SK-N-SH treated with all-trans-retinoic acid at 6 μM for 48 hours (cell line): ENCODE results near the gene COX7A2L.
A peak's percentile ranks its signal among the peaks of the same experiment; 100 is the strongest.

Experiments
- ATAC-seq: fragments of 200-7000 bp; cut with Tn5 transposase; 3 replicates; pipeline ENCODE4 v1.9.1; 2020; ENCODE audit warnings: mild to moderate bottlenecking, moderate library complexity
- ARNTL ChIP-seq: fragments of 450-650 bp; formaldehyde crosslinking; IDR thresholded peaks from 2 replicates; pipeline ENCODE4 v1.5.0; 2020; ENCODE audit warnings: low read depth, mild to moderate bottlenecking, moderate library complexity, borderline replicate concordance
- BACH2 ChIP-seq: fragments of 250-450 bp; sonication (Bioruptor Pico); IDR thresholded peaks from 2 replicates; pipeline ENCODE4 v1.9.0; 2021; ENCODE audit warnings: mild to moderate bottlenecking, borderline replicate concordance
- CSDC2 ChIP-seq: fragments of 250-450 bp; sonication (Bioruptor Pico); IDR thresholded peaks from 2 replicates; pipeline ENCODE4 v1.5.0; 2020; ENCODE audit warnings: mild to moderate bottlenecking, moderate library complexity
- ESRRG ChIP-seq: fragments of 250-450 bp; sonication (Bioruptor Pico); IDR thresholded peaks from 2 replicates; pipeline ENCODE4 v1.6.1; 2021; ENCODE audit warnings: mild to moderate bottlenecking
- GLIS3 ChIP-seq: fragments of 250-450 bp; sonication (Bioruptor Pico); IDR thresholded peaks from 2 replicates; pipeline ENCODE4 v1.5.0; 2020; ENCODE audit warnings: mild to moderate bottlenecking, moderate library complexity
- PPARA ChIP-seq: fragments of 250-450 bp; sonication (Bioruptor Pico); IDR thresholded peaks from 2 replicates; pipeline ENCODE4 v1.5.0; 2020; ENCODE audit warnings: mild to moderate bottlenecking, borderline replicate concordance
- RARB ChIP-seq: fragments of 250-450 bp; sonication (Bioruptor Pico); IDR thresholded peaks from 2 replicates; pipeline ENCODE4 v1.8.0; 2021; ENCODE audit warnings: mild to moderate bottlenecking, moderate library complexity
- SNAI2 ChIP-seq: fragments of 250-450 bp; sonication (Bioruptor Pico); IDR thresholded peaks from 2 replicates; pipeline ENCODE4 v1.5.0; 2020; ENCODE audit warnings: mild to moderate bottlenecking, moderate library complexity
- TCF4 ChIP-seq: fragments of 250-450 bp; sonication (Bioruptor Pico); IDR thresholded peaks from 2 replicates; pipeline ENCODE4 v1.8.0; 2021; ENCODE audit warnings: mild to moderate bottlenecking, moderate library complexity, borderline replicate concordance
- TOX ChIP-seq: fragments of 250-450 bp; sonication (Bioruptor Pico); IDR thresholded peaks from 2 replicates; pipeline ENCODE4 v1.8.0; 2021; ENCODE audit warnings: mild to moderate bottlenecking, moderate library complexity, borderline replicate concordance
- ZC3H10 ChIP-seq: fragments of 250-450 bp; sonication (Bioruptor Pico); IDR thresholded peaks from 2 replicates; pipeline ENCODE4 v1.5.1; 2021; ENCODE audit warnings: mild to moderate bottlenecking, moderate library complexity
- ZFP3 ChIP-seq: fragments of 250-450 bp; sonication (Bioruptor Pico); IDR thresholded peaks from 2 replicates; pipeline ENCODE4 v1.5.0; 2020; ENCODE audit warnings: mild to moderate bottlenecking, moderate library complexity
- ZFP30 ChIP-seq: fragments of 450-650 bp; formaldehyde crosslinking; IDR thresholded peaks from 2 replicates; pipeline ENCODE4 v1.5.0; 2022; ENCODE audit warnings: mild to moderate bottlenecking, moderate library complexity
- ZNF565 ChIP-seq: fragments of 450-650 bp; formaldehyde crosslinking; conservative IDR thresholded peaks from 2 replicates; pipeline ENCODE4 v1.5.0; 2020; ENCODE audit warnings: low read depth, mild to moderate bottlenecking, moderate library complexity
- ZNF70 ChIP-seq: fragments of 450-650 bp; formaldehyde crosslinking; IDR thresholded peaks from 2 replicates; pipeline ENCODE4 v1.5.0; 2020; ENCODE audit warnings: mild to moderate bottlenecking, moderate library complexity
- ZNF8 ChIP-seq: fragments of 450-650 bp; formaldehyde crosslinking; IDR thresholded peaks from 2 replicates; pipeline ENCODE4 v1.5.0; 2020; ENCODE audit warnings: mild to moderate bottlenecking, moderate library complexity
- TF ChIP-seq, protein P1 (sequence below): fragments of 250-450 bp; sonication (Bioruptor Pico); IDR thresholded peaks from 2 replicates; pipeline ENCODE4 v1.8.0; 2021; ENCODE audit warnings: low read depth, mild to moderate bottlenecking, moderate library complexity, borderline replicate concordance
- TF ChIP-seq, protein P2 (sequence below): fragments of 250-450 bp; sonication (Bioruptor Pico); IDR thresholded peaks from 2 replicates; pipeline ENCODE4 v1.5.0; 2020; ENCODE audit warnings: mild to moderate bottlenecking, moderate library complexity
- TF ChIP-seq, protein P3 (sequence below): fragments of 250-450 bp; sonication (Bioruptor Pico); IDR thresholded peaks from 2 replicates; pipeline ENCODE4 v1.8.0; 2020; ENCODE audit warnings: mild to moderate bottlenecking, moderate library complexity, borderline replicate concordance
- TF ChIP-seq, protein P4 (sequence below): fragments of 250-450 bp; sonication (Bioruptor Pico); IDR thresholded peaks from 2 replicates; pipeline ENCODE4 v1.5.1; 2020; ENCODE audit warnings: low read depth, mild to moderate bottlenecking, moderate library complexity

COX7A2L gene

DNA sequence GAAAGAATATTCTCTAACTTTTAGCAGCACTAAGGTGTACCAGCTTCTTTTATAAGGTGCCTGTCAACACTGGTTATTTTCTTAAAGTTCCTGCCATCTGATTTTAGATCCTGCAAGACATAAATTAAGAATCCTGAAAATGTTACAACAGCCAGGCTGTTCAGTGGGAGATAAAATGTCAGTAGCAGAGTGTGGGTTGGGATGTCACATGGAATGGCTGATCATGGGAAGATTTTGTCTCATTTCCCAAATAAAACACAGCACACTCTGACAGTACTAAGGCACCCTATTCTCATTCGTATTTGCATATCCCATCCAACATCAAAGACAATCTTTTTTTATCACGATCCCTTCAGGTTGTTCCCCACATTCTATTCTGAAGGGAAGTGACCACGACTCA is 2.4 kb upstream of the COX7A2L start:
- ATAC-seq: no peak
- TF ChIP-seq, protein P1, sequence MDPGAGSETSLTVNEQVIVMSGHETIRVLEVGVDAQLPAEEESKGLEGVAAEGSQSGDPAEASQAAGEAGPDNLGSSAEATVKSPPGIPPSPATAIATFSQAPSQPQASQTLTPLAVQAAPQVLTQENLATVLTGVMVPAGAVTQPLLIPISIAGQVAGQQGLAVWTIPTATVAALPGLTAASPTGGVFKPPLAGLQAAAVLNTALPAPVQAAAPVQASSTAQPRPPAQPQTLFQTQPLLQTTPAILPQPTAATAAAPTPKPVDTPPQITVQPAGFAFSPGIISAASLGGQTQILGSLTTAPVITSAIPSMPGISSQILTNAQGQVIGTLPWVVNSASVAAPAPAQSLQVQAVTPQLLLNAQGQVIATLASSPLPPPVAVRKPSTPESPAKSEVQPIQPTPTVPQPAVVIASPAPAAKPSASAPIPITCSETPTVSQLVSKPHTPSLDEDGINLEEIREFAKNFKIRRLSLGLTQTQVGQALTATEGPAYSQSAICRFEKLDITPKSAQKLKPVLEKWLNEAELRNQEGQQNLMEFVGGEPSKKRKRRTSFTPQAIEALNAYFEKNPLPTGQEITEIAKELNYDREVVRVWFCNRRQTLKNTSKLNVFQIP (CRISPR knock-in tag): no peak
- no peak for TF ChIP-seq TOX
- TF ChIP-seq ZNF8 (CRISPR knock-in tag): no peak
- no peak for TF ChIP-seq CSDC2 (CRISPR knock-in tag)
- TF ChIP-seq ZFP30 (CRISPR knock-in tag): no peak
- no peak for TF ChIP-seq ZFP3 (CRISPR knock-in tag)
- no peak for TF ChIP-seq RARB (CRISPR knock-in tag)
- TF ChIP-seq SNAI2 (CRISPR knock-in tag): no peak
- TF ChIP-seq BACH2: no peak
- TF ChIP-seq ARNTL: no peak

GRCh38 chr2:42361728-42362283 is 789 bp upstream of the COX7A2L start:
- TF ChIP-seq, protein P2, sequence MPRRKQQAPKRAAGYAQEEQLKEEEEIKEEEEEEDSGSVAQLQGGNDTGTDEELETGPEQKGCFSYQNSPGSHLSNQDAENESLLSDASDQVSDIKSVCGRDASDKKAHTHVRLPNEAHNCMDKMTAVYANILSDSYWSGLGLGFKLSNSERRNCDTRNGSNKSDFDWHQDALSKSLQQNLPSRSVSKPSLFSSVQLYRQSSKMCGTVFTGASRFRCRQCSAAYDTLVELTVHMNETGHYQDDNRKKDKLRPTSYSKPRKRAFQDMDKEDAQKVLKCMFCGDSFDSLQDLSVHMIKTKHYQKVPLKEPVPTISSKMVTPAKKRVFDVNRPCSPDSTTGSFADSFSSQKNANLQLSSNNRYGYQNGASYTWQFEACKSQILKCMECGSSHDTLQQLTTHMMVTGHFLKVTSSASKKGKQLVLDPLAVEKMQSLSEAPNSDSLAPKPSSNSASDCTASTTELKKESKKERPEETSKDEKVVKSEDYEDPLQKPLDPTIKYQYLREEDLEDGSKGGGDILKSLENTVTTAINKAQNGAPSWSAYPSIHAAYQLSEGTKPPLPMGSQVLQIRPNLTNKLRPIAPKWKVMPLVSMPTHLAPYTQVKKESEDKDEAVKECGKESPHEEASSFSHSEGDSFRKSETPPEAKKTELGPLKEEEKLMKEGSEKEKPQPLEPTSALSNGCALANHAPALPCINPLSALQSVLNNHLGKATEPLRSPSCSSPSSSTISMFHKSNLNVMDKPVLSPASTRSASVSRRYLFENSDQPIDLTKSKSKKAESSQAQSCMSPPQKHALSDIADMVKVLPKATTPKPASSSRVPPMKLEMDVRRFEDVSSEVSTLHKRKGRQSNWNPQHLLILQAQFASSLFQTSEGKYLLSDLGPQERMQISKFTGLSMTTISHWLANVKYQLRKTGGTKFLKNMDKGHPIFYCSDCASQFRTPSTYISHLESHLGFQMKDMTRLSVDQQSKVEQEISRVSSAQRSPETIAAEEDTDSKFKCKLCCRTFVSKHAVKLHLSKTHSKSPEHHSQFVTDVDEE: no peak
- TF ChIP-seq, protein P3, sequence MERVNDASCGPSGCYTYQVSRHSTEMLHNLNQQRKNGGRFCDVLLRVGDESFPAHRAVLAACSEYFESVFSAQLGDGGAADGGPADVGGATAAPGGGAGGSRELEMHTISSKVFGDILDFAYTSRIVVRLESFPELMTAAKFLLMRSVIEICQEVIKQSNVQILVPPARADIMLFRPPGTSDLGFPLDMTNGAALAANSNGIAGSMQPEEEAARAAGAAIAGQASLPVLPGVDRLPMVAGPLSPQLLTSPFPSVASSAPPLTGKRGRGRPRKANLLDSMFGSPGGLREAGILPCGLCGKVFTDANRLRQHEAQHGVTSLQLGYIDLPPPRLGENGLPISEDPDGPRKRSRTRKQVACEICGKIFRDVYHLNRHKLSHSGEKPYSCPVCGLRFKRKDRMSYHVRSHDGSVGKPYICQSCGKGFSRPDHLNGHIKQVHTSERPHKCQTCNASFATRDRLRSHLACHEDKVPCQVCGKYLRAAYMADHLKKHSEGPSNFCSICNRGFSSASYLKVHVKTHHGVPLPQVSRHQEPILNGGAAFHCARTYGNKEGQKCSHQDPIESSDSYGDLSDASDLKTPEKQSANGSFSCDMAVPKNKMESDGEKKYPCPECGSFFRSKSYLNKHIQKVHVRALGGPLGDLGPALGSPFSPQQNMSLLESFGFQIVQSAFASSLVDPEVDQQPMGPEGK (CRISPR knock-in tag): no peak
- TF ChIP-seq GLIS3 (CRISPR knock-in tag) (no peak), TCF4 (no peak), ESRRG (CRISPR knock-in tag) (no peak), CSDC2 (CRISPR knock-in tag) (no peak), PPARA (CRISPR knock-in tag) (no peak), ZFP30 (CRISPR knock-in tag) (no peak)
- TF ChIP-seq, protein P1 (CRISPR knock-in tag): no peak
- ATAC-seq: no peak; the same call in 2 of the 3 replicates

GRCh38 chr2:42360493-42360889 is 526 bp downstream of the COX7A2L start:
- ATAC-seq: peak; percentile 6; the same call in 1 of the 3 replicates
- TF ChIP-seq ZNF70: 0 out of 2 replicates have a peak, but pooled peaks have one; percentile 22
- TF ChIP-seq, protein P4, sequence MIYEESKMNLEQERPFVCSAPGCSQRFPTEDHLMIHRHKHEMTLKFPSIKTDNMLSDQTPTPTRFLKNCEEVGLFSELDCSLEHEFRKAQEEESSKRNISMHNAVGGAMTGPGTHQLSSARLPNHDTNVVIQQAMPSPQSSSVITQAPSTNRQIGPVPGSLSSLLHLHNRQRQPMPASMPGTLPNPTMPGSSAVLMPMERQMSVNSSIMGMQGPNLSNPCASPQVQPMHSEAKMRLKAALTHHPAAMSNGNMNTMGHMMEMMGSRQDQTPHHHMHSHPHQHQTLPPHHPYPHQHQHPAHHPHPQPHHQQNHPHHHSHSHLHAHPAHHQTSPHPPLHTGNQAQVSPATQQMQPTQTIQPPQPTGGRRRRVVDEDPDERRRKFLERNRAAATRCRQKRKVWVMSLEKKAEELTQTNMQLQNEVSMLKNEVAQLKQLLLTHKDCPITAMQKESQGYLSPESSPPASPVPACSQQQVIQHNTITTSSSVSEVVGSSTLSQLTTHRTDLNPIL (CRISPR knock-in tag): no peak
- TF ChIP-seq BACH2: no peak
- TF ChIP-seq ZNF565 (CRISPR knock-in tag): no peak
- no peak for TF ChIP-seq TOX
- TF ChIP-seq CSDC2 (CRISPR knock-in tag): no peak
- TF ChIP-seq, all 23 proteins: peak for 1

DNA sequence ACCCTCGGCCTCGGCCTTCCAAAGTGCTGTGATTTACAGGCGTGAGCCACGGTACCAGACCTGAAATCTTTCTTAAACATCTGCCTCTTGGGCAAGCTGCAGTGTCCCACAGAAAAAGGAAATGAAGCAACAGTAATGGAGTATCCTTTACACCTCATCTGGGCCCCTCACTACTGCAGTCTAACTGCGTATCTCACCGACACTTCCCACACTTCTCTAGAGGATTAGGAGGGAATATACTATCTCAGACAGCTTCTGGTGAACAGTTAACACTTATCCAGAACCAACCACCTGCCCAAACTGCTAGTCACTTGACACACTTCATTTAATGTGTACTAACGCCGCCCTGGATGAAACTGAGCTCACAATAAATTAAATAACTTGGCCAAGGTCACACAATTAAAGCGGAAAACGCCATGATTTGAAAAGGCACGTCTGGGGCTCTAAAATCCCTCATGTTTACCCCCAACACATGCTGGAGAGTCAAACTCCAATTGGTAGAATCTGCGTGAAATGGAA is 993 bp downstream of the COX7A2L start:
- TF ChIP-seq, protein P2: no peak
- TF ChIP-seq ZNF8 (CRISPR knock-in tag) (no peak), ZNF565 (CRISPR knock-in tag) (no peak), ZC3H10 (CRISPR knock-in tag) (no peak), ZFP3 (CRISPR knock-in tag) (no peak), RARB (CRISPR knock-in tag) (no peak)
- ATAC-seq: no peak
